ENCODE data around the gene STAB1. TPM values are rescaled to one million over a fixed set of nuclear protein-coding genes. Genes with fewer than 3 reads are reported as not detected.

The STAB1 gene
- total and polyA plus RNA-seq, 10 of the 15 experiments (the other 5 are each of a cell fraction or from before 2014, with no cell fraction given): 0.46 TPM; not detected in 9

- no peak for TF ChIP-seq TCF7 (IDR thresholded peaks at IDR 0.05; ENCODE audit: borderline replicate concordance)
These were observed 6.9 kb downstream of the STAB1 start (continued) for GRCh38 chr3:52502001-52502400.

GRCh38 chr3:52502808-52503350 lies 7.7 kb downstream of the STAB1 start:
- TF ChIP-seq NR2C2 (IDR thresholded peaks at IDR 0.05; ENCODE audit: borderline replicate concordance, control insufficient read depth, insufficient read length, low read depth) (no peak), TARDBP (IDR thresholded peaks at IDR 0.05; ENCODE audit: borderline replicate concordance) (no peak), NFIC (IDR thresholded peaks at IDR 0.05; ENCODE audit: low read depth, low read length) (no peak), CEBPB (IDR thresholded peaks at IDR 0.05; ENCODE audit: borderline replicate concordance in 1 of 2, low read depth in 2 of 2, low read length in 2 of 2) (no peak), CHD4 (IDR thresholded peaks at IDR 0.05) (no peak)
- no peak for DNase-seq (ENCODE audit: low read depth, low spot score)
- H4K20me1 ChIP-seq (ENCODE audit: control insufficient read depth, insufficient read depth): no peaks in the 10 kb centered on the region
- no peaks in the 10 kb centered on the region for H3K27me3 ChIP-seq (replicated peaks in 1 of 2; ENCODE audit: control insufficient read depth in 2 of 2, insufficient read depth in 2 of 2, low read length in 1 of 2)
- no peak overlapping the region for H3K4me3 ChIP-seq
- no peak overlapping the region for H3K27ac ChIP-seq (ENCODE audit: control insufficient read depth, insufficient read depth)
- no peaks in the 10 kb centered on the region for H3K36me3 ChIP-seq (ENCODE audit: control insufficient read depth in 2 of 2, insufficient read depth in 2 of 2, low read length in 1 of 2)
- no peak overlapping the region for H3K9ac ChIP-seq (ENCODE audit: control insufficient read depth, insufficient read depth, low read length)
- H3K4me2 ChIP-seq (ENCODE audit: control insufficient read depth, insufficient read depth): no peak overlapping the region
- ChIA-PET CTCF (no interaction called here), RAD21 (ENCODE audit: unreplicated experiment) (no interaction called here), SMC1A (ENCODE audit: uncharacterized antibody, unreplicated experiment) (no interaction called here), POLR2A (no interaction called here)
- no TSS peak for BruUV-seq (replicated peaks)
- WGBS (ENCODE audit: insufficient coverage, insufficient replicate concordance, low lambda C conversion rate, missing lambda C conversion rate): 58% methylated on average over 11 of the region's 11 CpGs
- H2AFZ ChIP-seq (ENCODE audit: control insufficient read depth, low read depth, low read length): no peak overlapping the region
- no peaks in the 10 kb centered on the region for H3K4me1 ChIP-seq (ENCODE audit: control insufficient read depth, insufficient read depth, low read length)
- no peak for ATAC-seq
- no peak for FAIRE-seq
- no peaks in the 10 kb centered on the region for H3K79me2 ChIP-seq (ENCODE audit: control insufficient read depth, insufficient read depth, low read length)
- H3K9me3 ChIP-seq (replicated peaks; ENCODE audit: control insufficient read depth, insufficient read depth, low read length): no peaks in the 10 kb centered on the region
- in situ Hi-C loops (cut with MboI) (no loop called here), intact Hi-C loops (cut with micrococcal nuclease; ENCODE audit: unreplicated experiment) (no loop called here)

Data from GM12878 (cell line).